HG03108 (cell line): Measurements from ENCODE around the gene POMP.
"Not testable (repeated sequence)": the region's sequence is repeated elsewhere in the genome, so short reads cannot be mapped to it uniquely, and the experiment has no call there.

ENCODE experiments used
- ATAC-seq: cut with Tn5 transposase; IDR thresholded peaks from one replicate; pipeline ENCODE4 v1.9.1; 2021; ENCODE audit warnings: moderate library complexity; ENCODE audit not compliant: unreplicated experiment

The POMP gene

GRCh38 chr13:28637714-28638355 is 21.1 kb upstream of the POMP start:
- ATAC-seq, result peak; percentile 40

GRCh38 chr13:28638756-28639155 is 20.2 kb upstream of the POMP start:
- no peak for ATAC-seq

- no peak for ATAC-seq
Observed at GRCh38 chr13:28640861-28641599, 17.9 kb upstream of the POMP start.

GRCh38 chr13:28641600-28641926 is 17.4 kb upstream of the POMP start:
- peak; percentile 65 for ATAC-seq

- ATAC-seq, result no peak
Observed at GRCh38 chr13:28650284-28650683, 8.6 kb upstream of the POMP start.

GRCh38 chr13:28651810-28652401 is 7.0 kb upstream of the POMP start:
- no peak for ATAC-seq

GRCh38 chr13:28653111-28653510 is 5.8 kb upstream of the POMP start:
- ATAC-seq, result no peak

- no peak for ATAC-seq
Observed at GRCh38 chr13:28654276-28654675, 4.7 kb upstream of the POMP start.

- no peak for ATAC-seq
Observed at GRCh38 chr13:28655561-28655960, 3.4 kb upstream of the POMP start.

GRCh38 chr13:28657784-28658538 is 969 bp upstream of the POMP start:
- ATAC-seq, result no peak

GRCh38 chr13:28658539-28658795 is 463 bp upstream of the POMP start:
- ATAC-seq, result no peak

- peak; percentile 18 for ATAC-seq
Observed at GRCh38 chr13:28659621-28659970, 666 bp downstream of the POMP start.

- ATAC-seq, result no peak
Observed at GRCh38 chr13:28666897-28667488, 8.1 kb downstream of the POMP start.

- ATAC-seq, result no peak
Observed at GRCh38 chr13:28671126-28671792, 12.3 kb downstream of the POMP start.

GRCh38 chr13:28678809-28679208 is 19.9 kb downstream of the POMP start:
- ATAC-seq, result no peak

GRCh38 chr13:28679628-28680027 is 20.7 kb downstream of the POMP start:
- ATAC-seq, result no peak

- ATAC-seq, result no peak
Observed at GRCh38 chr13:28680541-28680940, 21.6 kb downstream of the POMP start.

- ATAC-seq, result not testable (repeated sequence)
Observed at GRCh38 chr13:28683169-28683568, 24.2 kb downstream of the POMP start.

- ATAC-seq, result no peak
Observed at GRCh38 chr13:28684257-28684656, 25.3 kb downstream of the POMP start.

GRCh38 chr13:28685114-28685513 is 26.2 kb downstream of the POMP start:
- no peak for ATAC-seq

GRCh38 chr13:28685892-28686291 is 27.0 kb downstream of the POMP start:
- no peak for ATAC-seq
